ENCODE results near the gene VGLL1.
A peak's percentile ranks its signal among the peaks of the same experiment; 100 is the strongest.

VGLL1 gene

DNA sequence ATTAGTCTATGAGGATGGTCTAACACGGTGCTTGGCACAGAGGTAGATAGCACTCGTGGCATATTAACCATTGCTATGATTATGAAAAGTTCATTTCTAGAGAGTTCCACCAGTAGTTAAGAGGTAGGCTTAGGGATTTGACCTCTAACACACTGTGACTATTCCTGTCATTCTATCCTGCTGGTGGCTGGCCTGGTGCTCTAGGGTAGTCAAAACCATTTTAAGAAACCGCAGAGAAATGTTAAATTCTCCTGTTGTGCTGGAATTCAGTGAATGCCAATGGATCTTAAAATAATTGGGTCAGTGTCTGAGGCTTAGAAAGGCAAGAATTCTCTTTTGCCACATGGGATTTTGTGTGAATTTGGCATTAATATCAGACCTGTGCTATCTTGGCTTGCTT is 53.9 kb downstream of the VGLL1 start:
- Mint-ChIP-seq H3K27me3 (no peaks in the 10 kb centered on the region), H3K9me3 (no peaks in the 10 kb centered on the region), H3K4me1 (ENCODE audit: low read depth) (peaks cover 66% of the 10 kb centered on the region), H3K4me3 (peak overlapping the region; percentile 59), H3K36me3 (ENCODE audit: low read depth) (no peaks in the 10 kb centered on the region), H3K27ac (peak overlapping the region; percentile 87)

DNA sequence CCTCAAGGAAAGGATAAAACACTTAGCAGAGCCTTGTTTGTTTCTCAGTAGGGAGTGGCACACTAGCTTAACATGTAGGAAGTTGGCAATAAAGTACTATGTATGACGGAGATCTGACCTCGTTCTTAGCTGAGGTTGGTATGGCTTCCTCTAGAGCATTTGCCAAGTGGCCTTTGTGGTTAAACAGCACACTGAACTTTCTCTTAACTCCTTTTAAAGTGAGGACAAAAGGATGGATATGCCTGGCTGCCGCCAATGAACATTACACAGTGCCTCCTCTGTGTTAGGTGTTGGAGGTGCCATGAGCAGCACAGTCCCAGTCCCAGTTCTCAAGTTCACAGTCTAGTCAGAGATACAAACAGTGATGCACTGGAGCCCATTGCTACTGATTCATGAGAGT is 54.4 kb downstream of the VGLL1 start:
- Mint-ChIP-seq H3K4me3 (peak overlapping the region; percentile 39), H3K9me3 (no peaks in the 10 kb centered on the region), H3K4me1 (ENCODE audit: low read depth) (peaks cover 66% of the 10 kb centered on the region), H3K36me3 (ENCODE audit: low read depth) (no peaks in the 10 kb centered on the region), H3K27me3 (no peaks in the 10 kb centered on the region), H3K27ac (peak overlapping the region; percentile 87)

DNA sequence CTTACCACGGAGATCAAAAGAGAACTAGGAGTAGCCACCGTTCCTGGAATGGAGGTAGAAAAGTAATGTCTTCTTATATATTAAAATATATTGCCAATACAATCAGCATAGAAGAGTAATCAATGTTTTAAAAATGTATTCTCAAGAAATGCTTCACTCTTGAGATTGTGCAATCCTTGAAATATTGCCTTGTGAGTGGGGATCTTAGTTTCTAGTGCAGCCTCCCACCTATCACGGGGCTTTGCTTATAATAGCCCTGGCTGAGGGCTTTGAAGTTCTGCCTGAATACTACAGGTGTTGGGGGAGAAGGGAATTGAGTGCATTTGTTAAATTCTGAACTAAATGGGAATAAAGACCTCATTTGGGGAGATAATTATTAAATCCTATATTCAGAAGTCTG is 55.5 kb downstream of the VGLL1 start:
- Mint-ChIP-seq H3K9me3 (no peaks in the 10 kb centered on the region), H3K36me3 (ENCODE audit: low read depth) (no peaks in the 10 kb centered on the region), H3K27ac (peak overlapping the region; percentile 90), H3K4me3 (peak overlapping the region; percentile 57), H3K27me3 (no peaks in the 10 kb centered on the region), H3K4me1 (ENCODE audit: low read depth) (peaks cover 66% of the 10 kb centered on the region)

DNA sequence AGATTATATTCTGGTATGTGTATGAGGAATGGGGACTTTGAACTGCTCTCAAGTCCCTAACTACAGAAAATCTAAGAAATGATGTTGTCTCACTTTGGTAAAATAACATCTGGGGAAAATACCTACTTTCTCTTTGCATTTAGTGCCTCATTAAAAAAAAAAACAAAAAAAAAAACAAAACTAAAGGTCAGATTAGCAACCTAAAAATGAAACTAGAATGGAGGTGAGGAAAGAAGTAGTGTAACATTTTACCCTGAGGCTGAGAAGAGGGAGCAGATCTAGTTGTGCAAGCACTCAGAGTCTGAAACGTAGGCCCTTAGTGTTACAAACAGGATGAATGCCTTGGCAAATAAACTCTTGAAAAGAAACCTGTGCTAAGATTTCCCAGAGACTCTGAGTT is 56.0 kb downstream of the VGLL1 start:
- H3K36me3 Mint-ChIP-seq (ENCODE audit: low read depth): no peaks in the 10 kb centered on the region
- no peaks in the 10 kb centered on the region for H3K27me3 Mint-ChIP-seq
- H3K4me1 Mint-ChIP-seq (ENCODE audit: low read depth): peaks cover 66% of the 10 kb centered on the region
- H3K27ac Mint-ChIP-seq: peak overlapping the region; percentile 90
- H3K4me3 Mint-ChIP-seq: peak overlapping the region; percentile 21
- no peaks in the 10 kb centered on the region for H3K9me3 Mint-ChIP-seq

- Mint-ChIP-seq H3K4me3 (no peak overlapping the region), H3K36me3 (ENCODE audit: low read depth) (no peaks in the 10 kb centered on the region), H3K4me1 (ENCODE audit: low read depth) (peaks cover 51% of the 10 kb centered on the region), H3K27me3 (no peaks in the 10 kb centered on the region), H3K9me3 (no peaks in the 10 kb centered on the region), H3K27ac (no peak overlapping the region)
Measured at GRCh38 chrX:136589966-136590365, 58.0 kb downstream of the VGLL1 start.

DNA sequence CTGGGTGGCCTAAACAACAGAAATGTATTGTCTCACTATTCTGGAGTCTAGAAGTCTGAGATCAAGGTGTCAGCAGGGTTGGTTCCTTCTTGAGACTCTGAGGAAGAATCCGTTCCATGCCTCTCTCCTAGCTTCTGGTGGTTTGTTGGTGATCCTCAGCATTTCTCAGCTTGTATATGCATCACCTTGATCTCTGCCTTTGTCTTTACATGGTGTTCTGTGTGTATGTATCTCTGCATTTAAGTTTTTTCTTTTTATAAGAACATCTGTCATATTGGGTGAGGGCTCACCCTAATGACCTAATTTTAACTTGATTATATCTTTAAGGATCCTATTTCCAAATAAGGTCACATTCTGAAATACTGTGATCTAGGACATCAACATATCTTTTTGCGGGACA is 65.3 kb downstream of the VGLL1 start:
- no peaks in the 10 kb centered on the region for H3K36me3 Mint-ChIP-seq (ENCODE audit: low read depth)
- no peaks in the 10 kb centered on the region for H3K27me3 Mint-ChIP-seq
- H3K9me3 Mint-ChIP-seq: no peaks in the 10 kb centered on the region
- H3K27ac Mint-ChIP-seq: no peak overlapping the region
- no peak overlapping the region for H3K4me3 Mint-ChIP-seq
- H3K4me1 Mint-ChIP-seq (ENCODE audit: low read depth): peaks cover 40% of the 10 kb centered on the region

GRCh38 chrX:136597954-136598353 is 65.9 kb downstream of the VGLL1 start:
- Mint-ChIP-seq H3K27me3 (no peaks in the 10 kb centered on the region), H3K4me3 (no peak overlapping the region), H3K36me3 (ENCODE audit: low read depth) (no peaks in the 10 kb centered on the region), H3K27ac (no peak overlapping the region), H3K9me3 (no peaks in the 10 kb centered on the region), H3K4me1 (ENCODE audit: low read depth) (peaks cover 40% of the 10 kb centered on the region)

DNA sequence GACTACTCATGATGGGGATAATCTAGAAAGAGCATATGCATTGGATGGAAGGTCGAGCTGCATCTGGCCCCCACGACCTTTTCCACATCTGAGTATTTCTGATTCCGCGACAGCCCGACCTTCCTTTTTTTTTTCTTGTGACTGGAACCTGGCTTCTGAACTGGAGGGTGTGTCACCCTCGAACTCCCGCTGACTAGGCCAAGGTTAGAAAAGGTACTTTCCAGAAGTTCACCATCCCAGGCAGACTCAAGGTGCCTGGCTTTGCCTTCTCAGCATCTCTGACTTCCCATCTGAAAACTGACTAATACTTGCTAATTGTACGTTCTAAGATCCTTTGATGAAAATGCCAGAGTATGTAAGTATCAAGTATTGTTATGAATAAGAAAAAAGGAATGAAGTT is 66.6 kb downstream of the VGLL1 start:
- Mint-ChIP-seq H3K4me3 (peak overlapping the region; percentile 16), H3K4me1 (ENCODE audit: low read depth) (peaks cover 45% of the 10 kb centered on the region), H3K27ac (peak overlapping the region; percentile 73), H3K36me3 (ENCODE audit: low read depth) (no peaks in the 10 kb centered on the region), H3K27me3 (no peaks in the 10 kb centered on the region), H3K9me3 (no peaks in the 10 kb centered on the region)

GRCh38 chrX:136600059-136600458 is 68.0 kb downstream of the VGLL1 start:
- Mint-ChIP-seq H3K4me1 (ENCODE audit: low read depth) (peaks cover 45% of the 10 kb centered on the region), H3K4me3 (no peak overlapping the region), H3K9me3 (no peaks in the 10 kb centered on the region), H3K27ac (no peak overlapping the region), H3K36me3 (ENCODE audit: low read depth) (no peaks in the 10 kb centered on the region), H3K27me3 (no peaks in the 10 kb centered on the region)
